ENCODE measurements around the gene COX4I2.

- TF ChIP-seq CTCF (IDR thresholded peaks at IDR 0.05) (no peak), EP300 (IDR thresholded peaks at IDR 0.05) (no peak)
Observed at GRCh38 chr20:31604567-31605030, 33.1 kb upstream of the COX4I2 start.

Measured in esophagus muscularis mucosa (tissue), 3 donors.